ENCODE results near the gene APBA3.

The APBA3 gene, protein sequence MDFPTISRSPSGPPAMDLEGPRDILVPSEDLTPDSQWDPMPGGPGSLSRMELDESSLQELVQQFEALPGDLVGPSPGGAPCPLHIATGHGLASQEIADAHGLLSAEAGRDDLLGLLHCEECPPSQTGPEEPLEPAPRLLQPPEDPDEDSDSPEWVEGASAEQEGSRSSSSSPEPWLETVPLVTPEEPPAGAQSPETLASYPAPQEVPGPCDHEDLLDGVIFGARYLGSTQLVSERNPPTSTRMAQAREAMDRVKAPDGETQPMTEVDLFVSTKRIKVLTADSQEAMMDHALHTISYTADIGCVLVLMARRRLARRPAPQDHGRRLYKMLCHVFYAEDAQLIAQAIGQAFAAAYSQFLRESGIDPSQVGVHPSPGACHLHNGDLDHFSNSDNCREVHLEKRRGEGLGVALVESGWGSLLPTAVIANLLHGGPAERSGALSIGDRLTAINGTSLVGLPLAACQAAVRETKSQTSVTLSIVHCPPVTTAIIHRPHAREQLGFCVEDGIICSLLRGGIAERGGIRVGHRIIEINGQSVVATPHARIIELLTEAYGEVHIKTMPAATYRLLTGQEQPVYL

DNA sequence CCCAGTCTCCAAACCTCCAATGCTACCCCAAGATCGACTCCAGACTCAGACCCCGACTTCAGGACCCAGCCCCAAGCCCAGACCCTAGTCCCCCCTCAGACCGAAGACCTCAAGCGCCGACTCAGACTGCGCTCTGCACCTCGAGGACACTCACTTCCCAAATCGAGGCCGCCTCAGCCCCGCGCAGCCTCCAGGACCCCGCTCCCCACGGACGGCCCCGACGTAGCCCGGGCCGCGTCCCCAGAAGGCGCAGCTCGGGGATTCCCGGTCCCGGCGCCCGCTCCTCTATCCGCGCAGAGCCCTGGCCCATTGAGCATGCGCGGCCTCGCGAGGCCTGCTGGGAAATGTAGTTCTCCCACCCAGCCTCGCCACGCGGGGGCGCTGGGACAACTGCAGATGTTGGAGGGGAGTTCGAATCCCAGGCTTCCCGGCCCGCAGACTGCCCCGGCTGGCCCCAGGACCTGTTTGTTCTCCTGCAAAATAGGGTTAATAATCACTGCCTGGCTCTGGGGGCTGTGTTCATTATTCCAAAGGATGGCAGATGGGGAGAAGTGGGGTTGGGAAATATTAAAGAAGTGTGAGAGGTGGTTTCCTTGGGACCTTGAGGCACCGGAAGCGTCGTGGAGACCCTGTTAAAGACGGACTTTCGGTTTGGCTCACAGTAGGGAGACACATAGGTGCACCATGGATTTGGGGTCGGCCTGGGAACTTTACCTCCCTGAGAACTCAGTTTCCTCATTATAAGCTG is at the start of gene APBA3:
Gene APBA3 (minus strand): TSS at position 311 of the 748 bp plus-strand sequence. CDS start 1,428 bp downstream, outside the sequence.
- TF ChIP-seq, protein P1, sequence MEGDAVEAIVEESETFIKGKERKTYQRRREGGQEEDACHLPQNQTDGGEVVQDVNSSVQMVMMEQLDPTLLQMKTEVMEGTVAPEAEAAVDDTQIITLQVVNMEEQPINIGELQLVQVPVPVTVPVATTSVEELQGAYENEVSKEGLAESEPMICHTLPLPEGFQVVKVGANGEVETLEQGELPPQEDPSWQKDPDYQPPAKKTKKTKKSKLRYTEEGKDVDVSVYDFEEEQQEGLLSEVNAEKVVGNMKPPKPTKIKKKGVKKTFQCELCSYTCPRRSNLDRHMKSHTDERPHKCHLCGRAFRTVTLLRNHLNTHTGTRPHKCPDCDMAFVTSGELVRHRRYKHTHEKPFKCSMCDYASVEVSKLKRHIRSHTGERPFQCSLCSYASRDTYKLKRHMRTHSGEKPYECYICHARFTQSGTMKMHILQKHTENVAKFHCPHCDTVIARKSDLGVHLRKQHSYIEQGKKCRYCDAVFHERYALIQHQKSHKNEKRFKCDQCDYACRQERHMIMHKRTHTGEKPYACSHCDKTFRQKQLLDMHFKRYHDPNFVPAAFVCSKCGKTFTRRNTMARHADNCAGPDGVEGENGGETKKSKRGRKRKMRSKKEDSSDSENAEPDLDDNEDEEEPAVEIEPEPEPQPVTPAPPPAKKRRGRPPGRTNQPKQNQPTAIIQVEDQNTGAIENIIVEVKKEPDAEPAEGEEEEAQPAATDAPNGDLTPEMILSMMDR (IDR thresholded peaks at IDR 0.05; ENCODE audit: insufficient read depth, low read depth, low read length, missing control alignments), result peak; percentile 73
- peak within 1 kb of the TSS; percentile 96 for H3K4me3 ChIP-seq (ENCODE audit: low read depth, low read length)
- DNase-seq (ENCODE audit: low read depth), result peak; percentile 96

DNA sequence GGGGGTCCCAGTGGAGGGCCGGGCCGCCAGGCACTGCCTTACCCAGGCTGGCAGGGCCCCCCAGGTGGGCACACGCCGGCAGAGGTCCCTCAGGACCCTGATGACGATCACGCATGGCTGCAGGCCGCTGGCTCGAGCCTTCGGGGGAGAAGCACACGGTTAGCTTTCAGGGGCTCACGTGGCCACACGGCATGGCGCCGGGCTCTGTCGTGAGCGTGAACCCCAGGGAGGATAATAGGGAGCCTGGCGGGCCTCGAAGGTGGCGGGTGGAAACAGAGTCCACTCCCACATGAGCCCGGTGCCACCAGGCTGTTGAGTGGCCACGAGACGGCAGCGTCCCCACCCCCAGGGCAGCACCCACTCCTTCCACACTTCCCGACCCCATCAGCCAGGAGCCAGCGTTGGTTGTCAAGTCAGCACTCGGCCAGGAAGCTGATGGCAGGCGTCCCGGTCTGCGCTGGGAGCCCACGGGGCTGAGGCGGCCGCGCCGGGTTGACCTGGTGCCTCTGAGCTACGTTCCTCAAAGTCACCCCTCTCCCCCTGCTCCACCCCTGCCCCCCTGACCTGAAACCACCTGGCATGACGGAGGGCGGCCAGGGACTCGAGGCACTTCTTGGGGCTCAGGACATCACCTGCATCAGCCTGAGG is 49.3 kb upstream of the APBA3 start:
- no peak for DNase-seq (ENCODE audit: low read depth)
- peak overlapping the region; percentile 16 for H3K4me3 ChIP-seq (ENCODE audit: low read depth, low read length)
- TF ChIP-seq, protein P1 (IDR thresholded peaks at IDR 0.05; ENCODE audit: insufficient read depth, low read depth, low read length, missing control alignments), result no peak

DNA sequence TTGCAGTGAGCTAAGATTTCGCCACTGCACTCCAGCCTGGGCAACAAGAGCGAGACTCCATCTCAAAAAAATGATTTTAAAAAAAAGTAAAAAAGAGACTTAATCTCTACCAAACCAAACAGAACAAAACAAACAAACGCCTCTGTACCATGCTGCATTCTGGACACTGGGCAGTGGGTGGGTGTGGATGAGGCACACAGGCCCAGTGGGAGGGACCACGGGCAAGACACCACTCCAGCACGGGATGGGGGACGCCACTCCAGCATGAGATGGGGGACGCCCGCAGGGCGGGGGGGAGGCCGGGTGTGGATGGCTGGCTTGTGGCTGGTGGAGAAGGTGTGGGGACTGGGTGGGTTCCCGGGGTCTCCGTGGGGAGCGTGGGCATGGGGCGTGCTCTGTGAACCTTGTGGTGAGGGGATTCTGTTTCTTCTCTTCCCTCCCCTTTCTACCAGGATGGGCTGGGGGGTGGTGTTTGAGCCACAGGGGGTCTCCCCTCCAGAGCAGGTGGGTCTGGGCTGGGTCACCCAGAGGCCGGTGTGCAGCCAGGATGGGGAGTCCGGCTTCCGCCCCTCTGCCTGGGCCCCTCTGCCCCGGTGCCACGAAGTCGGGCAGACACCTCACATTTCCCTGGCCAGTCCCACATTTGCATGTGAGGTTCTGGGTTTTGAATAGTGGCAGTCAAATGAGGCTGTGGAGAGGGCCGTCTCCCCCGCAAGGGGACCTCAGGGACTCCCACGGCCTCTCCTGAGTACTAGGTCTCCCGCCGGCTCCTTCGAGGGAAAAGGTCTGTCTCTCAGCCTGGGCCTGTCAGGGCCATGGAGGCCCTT is 48.6 kb upstream of the APBA3 start:
- H3K4me3 ChIP-seq (ENCODE audit: low read depth, low read length), result peak overlapping the region; percentile 16
- DNase-seq (ENCODE audit: low read depth), result peak; percentile 70
- TF ChIP-seq, protein P1 (IDR thresholded peaks at IDR 0.05; ENCODE audit: insufficient read depth, low read depth, low read length, missing control alignments), result no peak

DNA sequence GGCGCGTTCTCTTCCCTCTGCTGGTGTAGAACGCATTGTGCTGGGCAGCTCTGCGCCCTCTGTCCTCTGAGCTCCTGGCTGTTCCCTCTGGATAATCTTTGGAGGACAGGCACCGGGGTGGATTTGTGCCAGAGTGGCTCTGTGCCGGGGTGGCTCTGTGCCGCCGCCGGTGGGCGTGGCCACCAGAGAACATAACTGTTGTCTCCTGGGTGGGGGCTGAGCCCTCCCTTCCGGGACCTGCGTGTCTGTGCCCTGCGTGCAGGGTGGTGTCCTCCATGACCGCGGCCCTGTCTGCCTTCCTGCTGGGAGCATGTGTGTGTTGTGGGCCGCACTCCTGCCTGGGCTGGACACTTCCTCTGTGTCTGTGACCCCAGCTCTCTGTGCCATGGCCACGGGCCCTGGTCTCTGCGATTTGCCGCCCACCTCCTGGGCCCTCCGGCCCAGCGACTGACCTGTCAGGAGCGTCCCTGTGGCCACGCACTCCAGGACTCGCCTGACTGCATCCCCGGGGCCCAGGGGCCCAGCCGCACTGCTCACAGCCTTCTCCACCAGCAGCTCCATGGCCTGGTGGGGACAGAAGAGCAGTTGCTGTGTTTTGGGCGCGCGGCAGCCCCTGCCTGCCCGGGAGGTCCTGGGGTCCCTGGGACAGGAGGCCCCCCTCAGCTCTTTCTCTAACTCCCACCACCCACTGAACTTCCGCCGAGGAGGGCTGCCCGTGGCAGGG is 47.1 kb upstream of the APBA3 start:
- TF ChIP-seq, protein P1 (IDR thresholded peaks at IDR 0.05; ENCODE audit: insufficient read depth, low read depth, low read length, missing control alignments), result no peak
- no peak for DNase-seq (ENCODE audit: low read depth)
- H3K4me3 ChIP-seq (ENCODE audit: low read depth, low read length), result no peak overlapping the region

DNA sequence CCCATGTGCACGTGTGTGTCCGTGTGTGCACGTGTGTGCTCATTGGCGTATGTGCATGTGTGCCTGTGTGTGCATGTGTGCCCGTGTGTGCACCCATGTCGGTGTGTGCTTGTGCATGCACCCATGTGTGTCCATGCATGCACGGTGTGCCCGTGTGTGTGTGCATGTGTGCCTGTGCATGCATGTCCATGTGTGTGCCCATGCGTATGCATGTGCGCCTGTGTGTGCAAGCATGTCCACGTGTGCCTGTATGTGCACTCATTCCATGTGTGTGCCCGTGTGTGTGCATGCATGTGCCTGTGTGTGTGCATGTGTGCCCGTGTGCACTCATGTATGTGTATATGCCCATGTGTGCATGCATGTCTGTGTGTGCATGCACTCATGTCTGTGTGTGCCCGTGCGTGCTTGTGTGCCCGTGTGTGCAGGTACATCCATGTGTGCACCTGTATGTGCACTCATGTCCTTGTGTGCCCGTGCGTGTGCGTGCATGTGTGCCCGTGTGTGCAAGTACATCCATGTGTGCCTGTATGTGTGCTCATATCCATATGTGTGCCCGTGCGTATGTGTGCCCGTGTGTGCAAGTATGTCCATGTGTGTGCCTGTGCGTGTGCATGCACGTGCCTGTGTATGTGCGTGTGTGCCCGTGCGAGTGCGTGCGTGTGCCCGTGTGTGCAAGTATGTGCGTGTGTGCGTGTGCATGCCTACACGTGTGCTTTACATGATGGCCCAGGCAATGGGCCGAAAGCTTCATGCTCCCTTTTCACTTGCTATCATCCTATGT is 46.3 kb upstream of the APBA3 start:
- TF ChIP-seq, protein P1 (IDR thresholded peaks at IDR 0.05; ENCODE audit: insufficient read depth, low read depth, low read length, missing control alignments), result no peak
- no peak overlapping the region for H3K4me3 ChIP-seq (ENCODE audit: low read depth, low read length)
- no peak for DNase-seq (ENCODE audit: low read depth)
